K562 (cell line): ENCODE measurements around the gene SNX10. TPM values are rescaled to one million over a fixed set of nuclear protein-coding genes. Genes with fewer than 3 reads are reported as not detected.

Experiments used
- ATAC-seq: fragments of 200-7000 bp; cut with Tn5 transposase; 3 replicates; pipeline ENCODE4 v1.9.1; 2020; ENCODE audit warnings: moderate library complexity
- BruUV-seq: library from RNA; stranded (reverse); fragments of 400-500 nt; replicated peaks from 2 replicates; lab custom pipeline; 2021; lab: Mats Ljungman, UMichigan
- CTCF ChIA-PET: fragments of 300-600 bp; formaldehyde crosslinking; extraction: SDS; loops from one replicate; lab custom pipeline; 2021; ENCODE audit warnings: low intra/inter-chr PET ratio; lab: Yijun Ruan, JAX
- POLR2A ChIA-PET: fragments of 300-600, 350-650 bp; sonication (Branson Sonifier 250); formaldehyde crosslinking; extraction: SDS; loops from one replicate; lab custom pipeline; 2021; ENCODE audit warnings: antibody characterized with exemption, inconsistent platforms; lab: Yijun Ruan, JAX
- DNase-seq, 4 experiments: peaks; one replicate each; pipeline versions ENCODE4 v3.0.0 to v3.0.0-alpha.2; 2011 to 2018; ENCODE audit warnings: low spot score in 3 of 4, mixed read lengths in 3 of 4; ENCODE audit errors: extremely low read depth in 1 of 4
- FAIRE-seq: peaks from 2 replicates; lab custom pipeline; 2011; peaks lifted over from hg19 to GRCh38; lab: Jason Lieb, UNC
- H2AFZ ChIP-seq: 2 replicates; pipeline ENCODE4 v1.6.0; 2011; ENCODE audit warnings: low read depth, low read length, control low read depth, inconsistent platforms
- H3K27ac ChIP-seq: fragments of 200-600 bp; 3 replicates; pipeline ENCODE4 v1.8.0; 2011; ENCODE audit warnings: low read depth, mild to moderate bottlenecking, control low read depth, inconsistent platforms, low read length, moderate library complexity, mixed read lengths; ENCODE audit errors: extremely low read depth
- H3K27me3 ChIP-seq, 2 experiments: fragments of 300-600 bp in 1 of 2; 2 replicates in 1 of 2; 3 replicates in 1 of 2; pipeline versions ENCODE4 v1.6.0 to v1.8.0; 2011; ENCODE audit warnings: inconsistent platforms in 2 of 2, low read length in 2 of 2, mild to moderate bottlenecking in 1 of 2, mixed read lengths in 1 of 2, moderate library complexity in 1 of 2; ENCODE audit not compliant: control insufficient read depth in 2 of 2, insufficient read depth in 2 of 2
- H3K36me3 ChIP-seq: fragments of 300-600 bp; 3 replicates; pipeline ENCODE4 v1.8.0; 2011; ENCODE audit warnings: mild to moderate bottlenecking, low read length, inconsistent platforms; ENCODE audit not compliant: control insufficient read depth, insufficient read depth
- H3K4me1 ChIP-seq, 2 experiments: fragments of 200-600 bp in 1 of 2; replicated peaks in 1 of 2; 2 replicates in 1 of 2; 3 replicates in 1 of 2; pipeline versions ENCODE4 v1.5.1 to v1.8.0; 2011; ENCODE audit warnings: inconsistent platforms in 2 of 2, low read length in 2 of 2, mild to moderate bottlenecking in 1 of 2, mixed read lengths in 1 of 2, moderate library complexity in 1 of 2; ENCODE audit not compliant: control insufficient read depth in 2 of 2, insufficient read depth in 2 of 2
- H3K4me2 ChIP-seq: 2 replicates; pipeline ENCODE4 v1.6.1; 2011; ENCODE audit warnings: low read length, control low read depth, inconsistent platforms, mixed read lengths; ENCODE audit not compliant: insufficient read depth
- H3K4me3 ChIP-seq: fragments of 200-600 bp; sonication (generic), shearing (Covaris generic); 2 replicates; pipeline ENCODE4 v1.5.1; 2016; ENCODE audit warnings: control low read depth, inconsistent platforms
- H3K79me2 ChIP-seq: fragments of 200-600 bp; 3 replicates; pipeline ENCODE4 v1.8.0; 2011; ENCODE audit warnings: low read length, inconsistent platforms; ENCODE audit not compliant: control insufficient read depth, insufficient read depth
- H3K9ac ChIP-seq, 2 experiments: 2 replicates each; pipeline versions ENCODE4 v1.6.0 to v1.6.1; 2011; ENCODE audit warnings: low read depth in 2 of 2, low read length in 2 of 2, control low read depth in 1 of 2, inconsistent platforms in 1 of 2, mild to moderate bottlenecking in 1 of 2, mixed read lengths in 1 of 2; ENCODE audit not compliant: insufficient read depth in 1 of 2
- H3K9me1 ChIP-seq: one replicate; pipeline ENCODE4 v1.6.0; 2011; ENCODE audit warnings: inconsistent platforms, mild to moderate bottlenecking, low read length, moderate library complexity; ENCODE audit not compliant: control insufficient read depth, insufficient read depth
- H3K9me3 ChIP-seq: replicated peaks from 2 replicates; pipeline ENCODE4 v1.5.1; 2011; ENCODE audit warnings: low read depth, low read length, inconsistent platforms; ENCODE audit not compliant: control insufficient read depth, insufficient read depth
- H4K20me1 ChIP-seq: replicated peaks from 2 replicates; pipeline ENCODE4 v1.6.1; 2011; ENCODE audit warnings: low read length, inconsistent platforms, mixed read lengths; ENCODE audit not compliant: control insufficient read depth, insufficient read depth
- BMI1 ChIP-seq: fragments of 150-350 bp; IDR thresholded peaks from 2 replicates; pipeline ENCODE4 v1.6.1; 2014; ENCODE audit warnings: low read length
- E2F4 ChIP-seq: sonication (generic); formaldehyde crosslinking; IDR thresholded peaks from 2 replicates; pipeline ENCODE4 v1.8.0; 2022; ENCODE audit warnings: mild to moderate bottlenecking, low read depth, missing genetic modification reagents
- EHMT2 ChIP-seq: fragments of 450-650 bp; IDR thresholded peaks from 2 replicates; pipeline ENCODE4 v1.6.1; 2018; ENCODE audit warnings: antibody characterized with exemption
- HDAC6 ChIP-seq: IDR thresholded peaks from 2 replicates; pipeline ENCODE4 v1.6.1; 2012; ENCODE audit warnings: low read depth, mild to moderate bottlenecking, control low read depth, inconsistent platforms, low read length, moderate library complexity
- HMGN3 ChIP-seq: IDR thresholded peaks from 2 replicates; pipeline ENCODE4 v1.6.1; 2011; ENCODE audit warnings: borderline replicate concordance, low read depth, mild to moderate bottlenecking, mixed read lengths, low read length; ENCODE audit not compliant: insufficient read length; ENCODE audit errors: extremely low read depth
- MYC ChIP-seq, 2 experiments: fragments of 250-450 bp in 1 of 2; sonication (Bioruptor Pico) in 1 of 2; IDR thresholded peaks; 2 replicates each; pipeline versions ENCODE4 v1.5.1 to v1.6.1; 2012 to 2021; ENCODE audit warnings: low read depth in 2 of 2, borderline replicate concordance in 1 of 2, improper control_type of control experiment in 1 of 2, low read length in 1 of 2, mild to moderate bottlenecking in 1 of 2, moderate library complexity in 1 of 2
- PCBP1 ChIP-seq: fragments of 200-400 bp; formaldehyde crosslinking; IDR thresholded peaks from 2 replicates; pipeline ENCODE4 v1.6.1; 2018; ENCODE audit warnings: mild to moderate bottlenecking, low read depth, low read length; ENCODE audit not compliant: poor library complexity, severe bottlenecking
- PRMT5 ChIP-seq: sonication (generic); formaldehyde crosslinking; IDR thresholded peaks from 2 replicates; pipeline ENCODE4 v1.5.0; 2020; ENCODE audit warnings: missing genetic modification reagents
- RBM15 ChIP-seq: fragments of 200-400 bp; formaldehyde crosslinking; IDR thresholded peaks from 2 replicates; pipeline ENCODE4 v1.6.1; 2018; ENCODE audit warnings: mild to moderate bottlenecking, low read length, moderate library complexity; ENCODE audit not compliant: insufficient read depth
- RBM34 ChIP-seq: fragments of 200-400 bp; formaldehyde crosslinking; IDR thresholded peaks from 2 replicates; pipeline ENCODE4 v1.6.1; 2018; ENCODE audit warnings: low read length, borderline replicate concordance; ENCODE audit not compliant: insufficient read depth
- RNF219 ChIP-seq: fragments of 250-450 bp; sonication (Bioruptor Pico); IDR thresholded peaks from 2 replicates; pipeline ENCODE4 v1.5.0; 2022; ENCODE audit warnings: mild to moderate bottlenecking
- SIN3A ChIP-seq, 2 experiments: fragments of 150-350 bp in 1 of 2; IDR thresholded peaks; 2 replicates each; pipeline ENCODE4 v1.6.1; 2011 to 2016; ENCODE audit warnings: borderline replicate concordance in 2 of 2, low read depth in 2 of 2, low read length in 2 of 2, mild to moderate bottlenecking in 2 of 2, moderate library complexity in 2 of 2; ENCODE audit not compliant: control insufficient read depth in 1 of 2
- SMARCC2 ChIP-seq: fragments of 450-650 bp; IDR thresholded peaks from 2 replicates; pipeline ENCODE4 v1.6.1; 2017; ENCODE audit warnings: antibody characterized with exemption, moderate library complexity, mild to moderate bottlenecking, low read depth
- STAT5A ChIP-seq: IDR thresholded peaks from 2 replicates; pipeline ENCODE4 v1.6.1; 2012; ENCODE audit warnings: low read length, inconsistent platforms, borderline replicate concordance
- SUPT5H ChIP-seq: fragments of 450-650 bp; IDR thresholded peaks from 2 replicates; pipeline ENCODE4 v1.6.1; 2016
- TBP ChIP-seq: optimal IDR thresholded peaks from 2 replicates; pipeline ENCODE3; 2011; ENCODE audit warnings: low read depth, low read length, improper control_type of control experiment
- ZBTB17 ChIP-seq: fragments of 450-650 bp; formaldehyde crosslinking; IDR thresholded peaks from 2 replicates; pipeline ENCODE4 v1.4.0; 2020; ENCODE audit warnings: mild to moderate bottlenecking
- ZNF699 ChIP-seq: fragments of 250-450 bp; sonication (Bioruptor Pico); IDR thresholded peaks from 2 replicates; pipeline ENCODE4 v1.8.0; 2021; ENCODE audit warnings: mild to moderate bottlenecking, moderate library complexity; ENCODE audit not compliant: insufficient replicate concordance
- WGBS: fragments of 100-300 bp; shearing (Covaris generic); methylation state at CpG from one replicate; pipeline ENCODE4 v1.1.6; 2016; ENCODE audit warnings: low coverage, mixed read lengths; ENCODE audit not compliant: insufficient coverage; ENCODE audit errors: missing lambda C conversion rate; 5-methylcytosine and 5-hydroxymethylcytosine counted together
- in situ Hi-C: fragments of 300-500 bp; cut with MboI; formaldehyde crosslinking; loops from 4 replicates; pipeline ENCODE4 v1.15.0; 2018; ENCODE audit warnings: inconsistent platforms, mixed read lengths
- intact Hi-C: fragments of 100-400 bp; cut with micrococcal nuclease; formaldehyde crosslinking; loops from 2 replicates; pipeline ENCODE4 v1.14.2; 2022
- polyA plus RNA-seq, 8 experiments: library from polyadenylated mRNA; depleted of rRNA in 4 of 8; stranded (reverse) in 5 of 8; unstranded in 3 of 8; fragments of >200 nt; fragmentation: Nextera tagmentation in 2 of 8; fragmentation: Illumina TruSeq in 1 of 8; extraction: Ambion mirVana in 2 of 8; extraction: Trizol in 1 of 8; gene quantifications; 2 replicates each; pipeline versions ENCODE4 v1.2.1 to v1.2.3, GENCODE V29; 2011 to 2014; ENCODE audit warnings: inconsistent platforms in 1 of 8, missing spikeins in 1 of 8
- total RNA-seq, 7 experiments: library from RNA; depleted of rRNA in 6 of 7; stranded (reverse); fragments of >200 nt in 6 of 7; fragmentation: Illumina TruSeq in 2 of 7; extraction: Trizol in 2 of 7; gene quantifications; 2 replicates each; pipeline versions ENCODE4 v1.2.1 to v1.2.3, GENCODE V29; 2011 to 2021; ENCODE audit warnings: low replicate concordance in 1 of 7

Gene SNX10
- total and polyA plus RNA-seq, 9 of the 15 experiments (the other 6 are each of a cell fraction or from before 2014, with no cell fraction given) = 6.9 to 16.5 (median 11.5) TPM

GRCh38 chr7:26331113-26331512 lies 39.5 kb downstream of the SNX10 start (continued):
- TF ChIP-seq PRMT5 (CRISPR knock-in tag) (no peak), SIN3A (IDR thresholded peaks at IDR 0.05; ENCODE audit: borderline replicate concordance in 2 of 2, control insufficient read depth in 1 of 2, low read depth in 2 of 2, low read length in 2 of 2) (no peak), RBM15 (no peak), PCBP1 (no peak), MYC (IDR thresholded peaks at IDR 0.05; ENCODE audit: low read depth, low read length) (no peak), MYC (CRISPR knock-in tag; IDR thresholded peaks at IDR 0.05; ENCODE audit: borderline replicate concordance, low read depth) (no peak), SUPT5H (no peak)
- TF ChIP-seq, all 486 proteins: peak for 0

GRCh38 chr7:26331789-26332188 lies 40.1 kb downstream of the SNX10 start:
- no TSS peak for BruUV-seq
- 32% methylated on average over 4 of the region's 4 CpGs for WGBS
- ATAC-seq (no peak), FAIRE-seq (no peak), DNase-seq (no peak)
- Histone ChIP-seq H3K4me1 (peaks cover 6 to 9% of the 10 kb centered on the region in 2 experiments; a peak in 4 of 5 replicates), H4K20me1 (no peaks in the 10 kb centered on the region), H3K4me2 (no peak overlapping the region), H3K79me2 (no peaks in the 10 kb centered on the region), H3K27ac (no peak overlapping the region), H3K4me3 (no peak overlapping the region), H3K9me3 (no peaks in the 10 kb centered on the region), H3K9me1 (no peaks in the 10 kb centered on the region), H3K36me3 (no peaks in the 10 kb centered on the region), H2AFZ (no peak overlapping the region), H3K27me3 (no peaks in the 10 kb centered on the region), H3K9ac (no peak overlapping the region)
- ChIA-PET POLR2A (interaction anchor here (0.9 kb wide), 1 partner anchor 16 kb away, joined by 4 read pairs; no protein-coding TSS in a partner anchor), CTCF (no interaction called here)
- in situ Hi-C loops (no loop called here), intact Hi-C loops (no loop called here)
- no peak for TF ChIP-seq HDAC6
- no peak for TF ChIP-seq HMGN3
- TF ChIP-seq EHMT2 = no peak
- no peak for TF ChIP-seq STAT5A
- TF ChIP-seq RBM34 = no peak
- no peak for TF ChIP-seq TBP
- TF ChIP-seq E2F4 (CRISPR knock-in tag) = no peak
- TF ChIP-seq ZBTB17 (CRISPR knock-in tag) = no peak
- TF ChIP-seq BMI1 = no peak
- TF ChIP-seq RNF219 = no peak
- no peak for TF ChIP-seq SMARCC2
- TF ChIP-seq ZNF699 (CRISPR knock-in tag) = no peak
